Fibroblast of peridontal ligament (primary cell): ENCODE measurements around the gene SLC1A1.
A peak's percentile ranks its signal among the peaks of the same experiment; 100 is the strongest.
"Not testable (repeated sequence)": the region's sequence is repeated elsewhere in the genome, so short reads cannot be mapped to it uniquely, and the experiment has no call there.

Experiments
- DNase-seq: peaks from one replicate; pipeline ENCODE4 v3.0.0-alpha.2; 2010; ENCODE audit errors: extremely low read depth

Gene SLC1A1

DNA sequence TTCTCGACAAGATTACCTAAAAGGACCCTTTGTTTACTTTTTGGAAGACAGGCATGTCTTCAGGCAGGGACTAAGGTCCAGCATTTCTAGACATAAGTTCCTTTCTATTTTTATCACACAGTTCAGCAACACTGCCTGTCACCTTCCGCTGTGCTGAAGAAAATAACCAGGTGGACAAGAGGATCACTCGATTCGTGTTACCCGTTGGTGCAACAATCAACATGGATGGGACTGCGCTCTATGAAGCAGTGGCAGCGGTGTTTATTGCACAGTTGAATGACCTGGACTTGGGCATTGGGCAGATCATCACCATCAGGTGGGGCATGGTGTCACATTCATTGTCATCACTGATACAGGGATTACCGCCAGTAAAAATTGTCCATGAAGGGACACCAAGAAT, 86.2 kb downstream of the SLC1A1 start:
- DNase-seq, result no peak

DNA sequence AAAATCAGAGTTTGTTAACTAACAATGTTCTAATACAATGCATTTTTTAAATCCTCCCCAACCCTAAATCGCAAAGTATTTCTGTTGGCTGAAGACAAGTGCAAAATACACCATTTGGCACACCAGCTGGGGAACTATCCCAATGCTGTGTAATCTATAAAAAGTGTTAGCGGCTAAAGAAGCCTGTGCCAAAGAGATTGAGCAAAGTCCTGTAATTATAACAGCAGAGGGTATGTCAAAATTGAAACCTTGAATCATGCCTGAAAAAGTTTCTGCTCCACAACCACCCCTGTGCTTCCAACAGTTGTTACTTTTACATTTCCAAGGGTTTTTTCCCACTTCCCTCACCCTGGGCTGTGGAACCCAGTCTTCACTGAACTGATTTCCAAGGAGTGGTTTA, 88.7 kb downstream of the SLC1A1 start:
- DNase-seq, result peak; percentile 69

DNA sequence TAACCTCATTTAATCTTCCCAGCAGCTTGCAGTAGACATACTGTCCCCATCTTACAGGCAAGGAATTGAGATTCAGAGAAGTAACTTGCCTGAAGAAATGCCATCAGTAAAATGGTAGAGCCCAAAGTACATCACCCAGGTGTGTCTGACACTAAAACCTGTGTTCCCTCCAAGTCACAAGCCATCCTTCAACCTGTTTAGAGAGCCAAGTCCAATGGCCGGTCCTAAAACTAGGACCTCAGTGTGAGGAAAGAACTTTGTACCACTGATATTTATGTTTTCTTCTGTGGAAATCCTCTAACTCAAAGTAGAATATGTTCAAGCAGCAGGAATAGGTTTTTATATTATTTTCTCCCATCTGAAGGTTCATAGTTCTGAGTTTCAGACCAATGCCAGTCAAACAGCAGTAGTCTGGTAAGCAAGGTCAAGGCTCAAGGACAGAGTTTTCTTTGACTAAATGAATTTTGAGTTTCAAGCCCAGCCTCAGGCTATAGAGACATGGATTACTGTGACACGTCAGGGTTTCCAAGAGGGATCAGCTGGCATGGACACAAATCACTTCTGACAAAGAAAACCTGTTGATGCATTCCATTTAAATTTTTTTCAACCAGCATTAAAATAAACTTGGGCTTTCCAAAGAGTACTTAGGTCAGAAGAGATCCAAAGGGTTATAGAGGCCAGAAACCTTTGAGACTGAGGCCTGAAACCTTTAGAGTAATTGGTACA, 90.9 kb downstream of the SLC1A1 start:
- no peak for DNase-seq

DNA sequence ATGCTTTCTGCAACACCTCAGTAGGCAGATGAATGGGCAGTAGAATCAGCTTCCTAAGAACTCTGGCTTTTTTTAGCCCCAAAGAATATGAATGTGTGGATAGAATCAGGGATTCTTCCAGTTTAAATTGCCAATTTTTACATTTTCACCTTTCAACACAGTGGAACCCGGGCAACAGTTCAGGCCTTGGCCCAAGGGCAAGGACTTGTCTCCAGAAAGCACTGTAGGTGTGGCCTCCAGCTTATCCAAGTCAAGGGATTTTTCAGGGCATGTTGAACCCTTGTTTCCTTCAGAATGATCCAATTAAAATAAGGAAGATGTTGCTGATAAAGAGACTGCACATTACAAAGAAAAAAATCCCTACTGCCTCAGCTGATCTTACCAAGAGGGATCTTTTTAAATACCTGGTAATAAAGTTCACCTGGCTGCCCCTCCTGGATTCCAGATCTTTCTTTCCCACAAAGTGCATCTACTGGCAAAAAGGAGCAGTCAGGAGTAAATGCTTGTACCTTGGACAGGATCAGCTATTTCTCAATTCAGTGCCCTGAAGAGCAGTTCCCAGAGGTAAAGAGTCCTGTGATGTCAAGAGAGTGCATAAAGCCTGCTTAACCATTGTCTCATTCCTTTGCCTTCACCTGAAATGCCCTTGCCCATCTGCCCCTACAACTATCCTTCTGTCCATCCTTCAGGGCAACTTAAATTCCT, 91.7 kb downstream of the SLC1A1 start:
- no peak for DNase-seq

DNA sequence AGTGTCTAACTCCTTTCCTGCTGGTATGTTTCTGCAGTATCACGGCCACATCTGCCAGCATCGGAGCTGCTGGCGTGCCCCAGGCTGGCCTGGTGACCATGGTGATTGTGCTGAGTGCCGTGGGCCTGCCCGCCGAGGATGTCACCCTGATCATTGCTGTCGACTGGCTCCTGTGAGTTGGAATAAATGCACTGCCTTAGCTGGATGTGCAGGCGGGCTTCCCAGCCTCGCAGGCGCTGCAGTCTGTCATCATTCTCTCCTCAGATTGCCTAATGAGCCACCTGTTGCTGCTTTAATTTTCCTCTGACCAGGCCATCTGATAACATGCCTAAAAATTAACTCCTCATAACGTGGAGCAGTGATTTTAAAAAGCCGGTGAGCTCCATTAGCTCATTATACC, 92.7 kb downstream of the SLC1A1 start:
- no peak for DNase-seq

DNA sequence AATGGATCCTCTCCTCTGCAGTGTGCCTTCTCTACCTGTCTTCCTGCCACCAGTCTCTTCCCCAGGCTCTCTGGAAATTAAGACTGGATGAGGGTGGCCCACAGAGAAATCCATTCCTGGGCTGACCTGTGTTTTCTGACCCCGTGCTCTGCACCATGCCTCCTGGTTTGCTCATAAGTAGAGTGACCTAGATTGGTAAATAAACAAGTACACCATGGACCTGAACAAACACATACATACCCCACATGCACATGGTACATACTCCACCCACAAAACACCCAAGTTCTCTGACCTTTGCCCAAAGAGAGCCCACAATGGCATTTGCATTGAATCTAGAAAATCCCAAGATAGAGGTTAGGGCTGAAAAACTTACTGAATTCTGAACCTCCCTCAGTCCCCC, 94.4 kb downstream of the SLC1A1 start:
- DNase-seq, result no peak

DNA sequence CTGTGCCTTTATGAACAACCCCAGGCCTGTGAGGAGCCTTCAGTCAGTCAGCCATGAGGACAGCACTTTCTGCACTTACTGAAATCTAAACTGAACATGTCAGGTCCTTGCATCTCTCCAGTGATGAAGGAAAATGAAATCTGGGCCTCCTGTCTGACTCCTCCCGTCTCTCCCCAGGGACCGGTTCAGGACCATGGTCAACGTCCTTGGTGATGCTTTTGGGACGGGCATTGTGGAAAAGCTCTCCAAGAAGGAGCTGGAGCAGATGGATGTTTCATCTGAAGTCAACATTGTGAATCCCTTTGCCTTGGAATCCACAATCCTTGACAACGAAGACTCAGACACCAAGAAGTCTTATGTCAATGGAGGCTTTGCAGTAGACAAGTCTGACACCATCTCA, 94.9 kb downstream of the SLC1A1 start:
- no peak for DNase-seq

DNA sequence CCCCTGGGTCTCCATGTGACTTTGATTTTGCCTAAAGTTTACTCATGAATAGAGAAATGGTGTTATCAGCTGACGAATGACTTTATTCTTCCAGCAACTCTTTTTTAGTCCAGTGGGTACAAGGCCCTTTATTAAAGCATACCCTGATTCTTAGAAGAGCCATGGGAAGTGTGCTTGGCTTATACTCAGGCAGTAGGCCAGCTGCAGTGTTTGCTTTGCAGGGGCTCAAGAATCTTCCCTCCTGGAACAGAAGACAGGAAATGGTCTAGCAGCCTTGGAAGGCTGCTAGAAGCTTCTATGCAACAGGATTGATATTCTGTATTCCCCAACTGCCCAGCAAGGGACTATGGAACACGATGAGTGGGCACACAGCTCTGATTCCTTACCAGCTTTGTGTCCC, 98.5 kb downstream of the SLC1A1 start:
- no peak for DNase-seq

DNA sequence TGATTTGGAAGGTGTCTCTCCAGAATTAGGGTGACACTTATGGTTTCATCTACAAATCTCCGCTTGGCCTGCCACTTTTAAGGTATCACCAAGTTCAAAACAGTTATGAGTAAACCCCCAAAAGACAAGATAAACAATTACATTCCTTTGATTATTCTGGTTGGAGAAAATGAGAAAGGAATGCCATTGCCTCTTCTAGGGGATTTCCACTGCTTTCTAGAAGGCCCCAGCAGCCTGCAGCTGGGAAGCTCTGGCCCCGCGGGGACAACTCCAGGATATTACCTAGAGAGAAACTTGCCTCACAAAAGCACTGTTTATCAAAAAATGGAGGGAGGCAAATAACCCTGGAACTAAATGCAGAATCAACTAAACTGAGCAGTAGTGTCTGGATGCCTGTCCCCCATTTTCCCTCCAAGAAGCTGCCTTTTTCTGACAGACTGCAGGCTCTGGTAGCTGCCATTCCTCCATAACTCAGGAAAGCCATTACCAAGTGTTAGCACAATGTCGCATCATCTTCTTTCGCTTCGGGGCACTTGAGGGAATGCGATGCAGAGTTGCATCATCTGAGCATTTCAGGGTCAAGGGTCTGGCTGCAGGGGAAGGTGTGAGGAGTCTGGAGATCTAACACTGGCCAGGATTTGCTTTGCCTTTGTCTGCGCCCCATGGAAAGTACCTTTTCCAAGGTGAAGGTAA, 100.3 kb downstream of the SLC1A1 start:
- peak; percentile 48 for DNase-seq

DNA sequence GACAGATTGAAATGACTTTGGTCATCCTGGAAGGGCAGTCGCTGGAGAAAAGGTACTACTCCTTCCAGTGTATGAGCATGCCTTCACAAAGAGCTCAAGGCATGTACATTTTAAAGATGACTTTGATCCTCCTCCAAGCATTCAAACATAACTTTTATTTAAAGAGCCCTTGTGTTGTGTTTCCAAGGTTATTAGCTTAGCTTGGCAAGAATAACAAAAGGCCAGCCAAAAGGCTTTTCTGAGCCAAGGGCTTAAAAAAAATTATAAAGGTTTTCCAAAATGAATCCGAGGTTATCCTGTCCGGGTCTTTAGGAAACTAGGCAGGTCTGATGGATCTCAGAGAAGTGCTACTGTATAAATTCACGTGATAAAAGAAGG, 100.8 kb downstream of the SLC1A1 start:
- DNase-seq, result peak; percentile 40

DNA sequence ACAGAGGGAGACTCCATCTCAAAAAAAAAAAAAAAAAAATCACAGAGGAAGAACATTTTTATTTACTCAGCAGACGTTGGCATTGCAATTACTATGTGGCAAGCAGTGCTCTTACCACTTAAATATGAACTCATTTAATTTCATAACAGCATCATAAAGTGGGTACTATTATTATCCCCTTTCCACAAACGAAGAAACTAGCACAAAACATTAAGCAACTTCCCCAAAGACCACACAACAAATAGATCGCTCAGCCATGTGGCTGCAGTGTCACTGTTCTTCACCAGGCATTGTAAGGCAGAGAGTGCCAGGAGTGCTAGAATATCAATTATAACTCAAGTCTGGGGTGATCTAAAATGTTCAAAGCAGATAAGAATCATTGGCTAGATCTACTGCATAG, 102.0 kb downstream of the SLC1A1 start:
- DNase-seq, result no peak

DNA sequence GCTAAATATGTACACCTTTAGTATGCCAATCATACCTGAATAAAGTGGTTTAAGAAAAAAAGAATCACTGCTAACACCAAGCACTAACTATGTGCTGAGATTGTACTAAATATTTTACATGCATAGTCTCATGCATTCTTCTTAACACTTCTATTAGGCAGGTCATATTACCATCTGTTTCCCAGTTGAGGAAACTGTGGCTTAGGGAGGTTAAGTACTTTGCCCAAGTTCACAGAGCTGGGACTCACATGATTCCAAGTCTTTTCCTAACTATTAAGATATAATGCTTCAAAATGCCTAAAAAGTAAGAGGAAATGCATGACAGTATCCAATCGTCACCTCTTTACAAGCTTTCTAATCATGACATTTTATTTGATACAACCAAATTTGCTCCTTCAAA, 102.6 kb downstream of the SLC1A1 start:
- DNase-seq, result no peak

DNA sequence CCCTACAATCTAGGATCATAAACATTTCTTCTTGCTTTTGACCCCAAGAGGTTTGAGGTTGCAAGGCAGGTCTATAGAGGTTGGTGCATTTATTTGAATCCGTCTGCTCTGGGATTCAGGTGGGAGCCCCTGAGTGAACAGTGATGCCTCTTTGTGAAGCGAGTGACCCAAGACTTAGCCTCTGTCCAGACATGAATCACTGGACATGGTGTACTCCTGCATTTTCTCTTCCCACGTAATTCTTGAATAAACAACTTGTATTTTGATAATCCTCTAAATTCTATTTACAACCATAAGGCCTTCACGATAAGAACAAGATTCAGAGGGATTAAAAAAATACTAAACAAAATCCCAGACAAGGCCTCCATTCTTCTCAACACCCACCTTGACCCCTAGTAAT, 104.3 kb downstream of the SLC1A1 start:
- DNase-seq, result no peak

DNA sequence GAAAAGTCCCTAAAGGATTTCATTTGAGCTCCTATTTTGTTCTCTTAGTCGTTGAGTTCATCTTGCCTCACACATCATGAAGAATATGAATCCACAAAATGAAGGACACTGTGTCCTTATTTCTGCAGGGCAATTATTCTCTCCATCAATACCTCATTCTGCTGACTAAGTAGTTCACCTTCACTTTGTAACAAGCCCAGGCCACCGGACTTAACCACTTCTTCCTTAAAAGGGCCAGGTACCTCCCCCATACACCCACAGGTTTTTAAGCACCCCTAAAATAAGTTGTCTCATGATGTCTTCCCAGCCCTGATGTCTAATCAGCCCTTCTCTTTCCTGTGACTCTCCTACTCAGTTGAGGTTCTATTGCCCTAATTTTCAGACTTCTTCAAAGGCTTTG, 104.7 kb downstream of the SLC1A1 start:
- DNase-seq, result no peak

DNA sequence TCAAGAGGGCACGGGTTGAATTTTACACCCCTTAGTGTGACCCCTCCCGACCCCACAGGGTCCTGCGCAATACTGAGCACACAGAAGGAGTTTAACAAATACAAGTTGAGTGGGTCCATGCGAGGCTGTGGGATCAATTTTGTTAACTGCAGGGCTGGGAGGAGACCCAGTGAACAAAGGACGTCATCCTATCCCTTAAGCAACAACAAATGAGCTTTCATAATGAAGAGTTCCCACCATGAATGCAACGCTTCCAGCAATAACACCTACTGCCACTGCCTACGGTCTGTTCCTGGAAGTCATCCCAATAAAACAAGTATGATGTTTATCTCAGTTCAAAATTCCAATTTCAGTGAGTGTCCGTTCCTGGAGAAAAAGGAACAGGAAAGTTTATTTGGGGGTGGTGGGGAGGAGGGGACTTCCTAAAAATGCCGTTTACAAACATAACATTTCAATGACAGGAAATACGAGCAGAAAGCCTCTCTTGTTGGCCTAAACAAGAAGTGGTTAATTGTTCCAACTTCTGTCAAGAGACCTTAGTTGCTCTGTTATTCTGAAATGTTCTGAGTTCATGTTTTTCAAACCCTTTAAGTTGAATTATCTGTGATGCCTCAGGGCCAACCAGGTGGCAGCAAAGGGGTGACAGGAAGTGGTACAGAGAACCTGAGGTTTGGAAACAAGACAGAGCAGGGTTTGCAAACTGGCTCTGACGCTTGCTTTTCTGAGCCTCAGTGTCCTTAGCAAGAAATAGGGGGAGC, 106.1 kb downstream of the SLC1A1 start:
- no peak for DNase-seq

DNA sequence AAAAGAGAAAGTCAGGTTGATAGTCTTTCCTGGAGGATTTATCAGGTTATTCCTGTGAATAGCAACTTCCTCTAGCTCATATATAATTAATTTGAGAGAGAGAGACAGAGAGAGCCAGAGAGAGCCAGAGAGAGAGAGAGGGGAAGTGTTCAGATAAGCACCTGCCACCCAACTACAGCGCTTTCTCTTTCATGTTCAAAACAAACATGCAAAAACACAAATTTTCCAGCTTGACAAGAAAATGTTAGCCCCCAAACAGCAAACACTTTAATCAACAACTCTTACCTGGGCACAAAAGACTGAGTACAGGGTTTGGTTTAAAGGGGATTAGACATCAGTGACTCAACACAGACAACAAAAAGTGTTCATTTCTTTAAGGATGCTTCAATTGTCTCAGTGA, 110.1 kb downstream of the SLC1A1 start:
- no peak for DNase-seq

DNA sequence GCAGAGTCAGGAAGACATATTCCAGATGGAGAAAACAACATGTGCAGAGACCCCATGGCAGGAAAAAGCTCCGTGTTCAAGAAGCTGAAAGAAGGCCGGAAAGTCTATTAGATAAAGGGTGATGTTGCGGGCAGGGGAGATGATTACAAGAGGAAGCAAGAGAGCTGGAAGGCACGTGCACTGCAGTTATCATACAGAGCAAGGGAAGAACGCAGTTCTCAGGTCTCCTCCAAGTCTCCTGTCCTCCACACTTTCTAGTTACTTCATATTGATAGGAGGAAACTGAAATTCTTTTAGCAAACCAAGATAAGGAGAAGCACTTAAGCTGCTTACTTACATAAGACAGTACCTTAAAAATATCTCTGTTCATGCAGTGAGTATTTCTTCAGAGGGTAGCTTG, 113.6 kb downstream of the SLC1A1 start:
- DNase-seq, result no peak

DNA sequence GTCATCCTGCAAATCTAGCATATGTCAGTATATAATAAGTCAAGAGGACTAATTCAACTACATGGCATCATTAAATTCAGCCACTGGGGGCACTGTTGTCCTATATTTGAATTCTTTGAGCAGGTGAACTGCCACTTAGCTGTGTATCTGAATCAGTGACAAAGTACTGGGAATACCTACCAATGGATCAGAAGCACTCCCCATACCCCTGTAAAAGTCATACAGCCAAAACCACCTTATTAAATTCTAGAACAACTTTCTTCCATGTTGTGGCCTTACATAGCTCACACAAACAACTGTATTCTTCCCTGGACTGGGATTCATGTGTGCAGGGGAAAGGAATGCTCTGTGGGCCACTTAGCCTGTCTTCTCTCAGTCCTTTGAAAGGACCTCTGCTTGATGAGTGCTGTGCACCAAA, 114.4 kb downstream of the SLC1A1 start:
- DNase-seq, result peak; percentile 77

DNA sequence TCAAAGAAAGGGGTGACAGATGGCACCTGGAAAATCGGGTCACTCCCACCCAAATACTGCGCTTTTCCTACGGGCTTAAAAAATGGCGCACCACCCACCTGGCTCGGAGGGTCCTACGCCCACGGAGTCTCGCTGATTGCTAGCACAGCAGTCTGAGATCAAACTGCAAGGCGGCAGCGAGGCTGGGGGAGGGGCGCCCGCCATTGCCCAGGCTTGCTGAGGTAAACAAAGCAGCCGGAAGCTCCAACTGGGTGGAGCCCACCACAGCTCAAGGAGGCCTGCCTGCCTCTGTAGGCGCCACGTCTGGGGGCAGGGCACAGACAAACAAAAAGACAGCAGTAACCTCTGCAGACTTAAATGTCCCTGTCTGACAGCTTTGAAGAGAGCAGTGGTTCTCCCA, 115.8 kb downstream of the SLC1A1 start:
- not testable (repeated sequence) for DNase-seq

DNA sequence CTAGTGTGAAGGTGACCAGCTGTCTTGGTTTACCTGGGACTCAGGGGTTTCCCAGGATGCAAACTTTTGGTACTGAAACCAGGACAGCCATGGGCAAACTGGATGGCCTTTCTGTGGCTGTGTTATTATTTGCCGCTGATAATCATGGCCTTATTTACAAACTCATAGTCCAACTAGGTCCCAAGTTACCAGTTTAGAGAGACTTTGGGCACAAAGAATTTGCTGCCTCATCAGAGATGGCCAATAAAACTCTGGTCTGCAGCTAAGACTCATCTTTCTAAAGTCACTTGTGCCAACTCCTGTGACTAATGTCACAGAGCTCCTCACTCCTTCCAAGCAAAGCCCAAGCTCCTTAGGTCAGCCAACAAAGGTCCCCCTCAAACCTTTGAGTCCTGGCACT, 124.4 kb downstream of the SLC1A1 start:
- no peak for DNase-seq

DNA sequence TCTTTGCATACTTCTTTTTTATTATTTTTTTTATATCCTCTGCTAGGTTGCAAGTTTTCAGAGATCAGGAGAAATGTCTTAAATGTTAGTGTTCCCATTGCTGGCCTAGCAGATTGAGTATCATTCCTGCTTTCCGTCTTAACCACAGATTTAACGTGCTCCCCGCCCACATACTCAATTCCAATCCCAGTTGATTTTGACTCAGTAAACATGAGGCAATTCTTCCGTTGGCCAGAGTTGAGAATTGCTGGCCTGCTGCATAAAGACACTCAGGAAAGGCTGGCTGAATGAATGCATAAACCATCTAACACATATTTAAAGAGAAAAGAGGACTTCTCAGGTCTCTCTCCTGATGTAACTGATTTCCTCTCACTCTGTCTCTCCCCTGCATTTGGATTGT, 125.0 kb downstream of the SLC1A1 start:
- peak; percentile 93 for DNase-seq

DNA sequence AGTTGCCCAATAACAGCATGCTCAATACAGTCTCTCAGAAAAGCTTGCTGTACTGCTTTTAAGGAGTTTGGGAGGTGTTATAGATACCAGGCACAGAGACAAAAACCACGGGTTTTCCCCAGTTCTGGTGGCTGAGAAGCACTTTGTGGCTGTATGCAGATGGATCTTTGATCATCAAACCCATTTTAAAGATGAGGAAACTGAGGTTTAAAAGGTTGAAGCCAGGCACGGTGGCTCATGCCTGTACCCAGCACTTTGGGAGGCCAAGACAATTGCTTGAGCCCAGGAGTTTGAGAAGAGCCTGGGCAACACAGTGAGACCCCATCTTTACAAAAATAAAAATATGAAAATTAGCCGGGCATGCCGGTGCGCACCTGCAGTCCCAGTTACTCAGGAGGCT, 125.5 kb downstream of the SLC1A1 start:
- no peak for DNase-seq
